ENCODE measurements around the gene ANKRD35. TPM values are rescaled to one million over a fixed set of nuclear protein-coding genes. Genes with fewer than 3 reads are reported as not detected.

Gene ANKRD35
- total RNA-seq, 1 experiment from 2014 or later: 0.34 TPM

GRCh38 chr1:145828367-145829026 lies 57.2 kb downstream of the ANKRD35 start:
- Mint-ChIP-seq H3K4me3 (ENCODE audit: unreplicated experiment) (no peak overlapping the region), H3K27ac (ENCODE audit: unreplicated experiment) (no peak overlapping the region), H3K9me3 (ENCODE audit: unreplicated experiment) (no peaks in the 10 kb centered on the region), H3K27me3 (ENCODE audit: insufficient read depth, unreplicated experiment) (no peaks in the 10 kb centered on the region), H3K4me1 (ENCODE audit: low read depth, unreplicated experiment) (no peaks in the 10 kb centered on the region), H3K36me3 (ENCODE audit: insufficient read depth, unreplicated experiment) (peaks cover 72% of the 10 kb centered on the region)
- no peaks in the 10 kb centered on the region for H3K9me3 ChIP-seq
- CTCF ChIA-PET: no interaction called here
- intact Hi-C loops (cut with micrococcal nuclease; ENCODE audit: unreplicated experiment): no loop called here
- no peak overlapping the region for H3K4me3 ChIP-seq (ENCODE audit: low read depth, low read length)
- no peak for TF ChIP-seq CTCF (IDR thresholded peaks at IDR 0.05; ENCODE audit: insufficient read depth in 1 of 2, low read depth in 1 of 2, low read length in 1 of 2, severe bottlenecking in 1 of 2, unreplicated experiment in 1 of 2)
- DNase-seq: no peak
- POLR2A ChIA-PET: no interaction called here
- BruUV-seq (replicated peaks): no TSS peak
- H3K4me1 ChIP-seq: no peaks in the 10 kb centered on the region
- H3K27me3 ChIP-seq (replicated peaks; ENCODE audit: control insufficient read depth, insufficient read depth, low read length): no peaks in the 10 kb centered on the region
- H3K36me3 ChIP-seq (ENCODE audit: control insufficient read depth, insufficient read depth, low read length): peaks cover 3% of the 10 kb centered on the region; the same call in 1 of the 2 replicates

- Mint-ChIP-seq H3K27me3 (ENCODE audit: insufficient read depth, unreplicated experiment) (no peaks in the 10 kb centered on the region), H3K27ac (ENCODE audit: unreplicated experiment) (no peak overlapping the region), H3K4me3 (ENCODE audit: unreplicated experiment) (no peak overlapping the region), H3K36me3 (ENCODE audit: insufficient read depth, unreplicated experiment) (peaks cover 72% of the 10 kb centered on the region), H3K4me1 (ENCODE audit: low read depth, unreplicated experiment) (no peaks in the 10 kb centered on the region), H3K9me3 (ENCODE audit: unreplicated experiment) (no peaks in the 10 kb centered on the region)
- no peak for DNase-seq
- Histone ChIP-seq H3K4me1 (no peaks in the 10 kb centered on the region), H3K27me3 (replicated peaks; ENCODE audit: control insufficient read depth, insufficient read depth, low read length) (no peaks in the 10 kb centered on the region), H3K36me3 (ENCODE audit: control insufficient read depth, insufficient read depth, low read length) (peaks cover 1% of the 10 kb centered on the region; the same call in 1 of the 2 replicates), H3K4me3 (ENCODE audit: low read depth, low read length) (no peak overlapping the region), H3K9me3 (no peaks in the 10 kb centered on the region)
- ChIA-PET CTCF (no interaction called here), POLR2A (no interaction called here)
- BruUV-seq (replicated peaks): no TSS peak
- intact Hi-C loops (cut with micrococcal nuclease; ENCODE audit: unreplicated experiment): no loop called here
- no peak for TF ChIP-seq CTCF (IDR thresholded peaks at IDR 0.05; ENCODE audit: insufficient read depth in 1 of 2, low read depth in 1 of 2, low read length in 1 of 2, severe bottlenecking in 1 of 2, unreplicated experiment in 1 of 2)
Observed at GRCh38 chr1:145827966-145828365, 57.7 kb downstream of the ANKRD35 start.

GRCh38 chr1:145826030-145826429 lies 59.6 kb downstream of the ANKRD35 start:
- Mint-ChIP-seq H3K4me3 (ENCODE audit: unreplicated experiment) (peak overlapping the region; percentile 40), H3K4me1 (ENCODE audit: low read depth, unreplicated experiment) (no peaks in the 10 kb centered on the region), H3K9me3 (ENCODE audit: unreplicated experiment) (no peaks in the 10 kb centered on the region), H3K27ac (ENCODE audit: unreplicated experiment) (no peak overlapping the region), H3K36me3 (ENCODE audit: insufficient read depth, unreplicated experiment) (peaks cover 55% of the 10 kb centered on the region), H3K27me3 (ENCODE audit: insufficient read depth, unreplicated experiment) (no peaks in the 10 kb centered on the region)
- Histone ChIP-seq H3K9me3 (no peaks in the 10 kb centered on the region), H3K4me1 (no peaks in the 10 kb centered on the region), H3K36me3 (ENCODE audit: control insufficient read depth, insufficient read depth, low read length) (peaks cover 1% of the 10 kb centered on the region; the same call in 1 of the 2 replicates), H3K4me3 (ENCODE audit: low read depth, low read length) (no peak overlapping the region), H3K27me3 (replicated peaks; ENCODE audit: control insufficient read depth, insufficient read depth, low read length) (no peaks in the 10 kb centered on the region)
- CTCF ChIA-PET: interaction anchor here (2.5 kb wide), 1 partner anchor 19 kb away, joined by 11 read pairs; the partner anchor contains the start of gene NUDT17
- peak in 1 of 2 experiments; percentile 7 for TF ChIP-seq CTCF (IDR thresholded peaks at IDR 0.05; ENCODE audit: insufficient read depth in 1 of 2, low read depth in 1 of 2, low read length in 1 of 2, severe bottlenecking in 1 of 2, unreplicated experiment in 1 of 2)
- POLR2A ChIA-PET: no interaction called here
- intact Hi-C loops (cut with micrococcal nuclease; ENCODE audit: unreplicated experiment): no loop called here
- no peak for DNase-seq
- BruUV-seq (replicated peaks): no TSS peak

Data from Caco-2 (cell line).